Subcutaneous adipose tissue (tissue), 4 donors: ENCODE data around the gene RPS6KL1. TPM values are rescaled to one million over a fixed set of nuclear protein-coding genes. Genes with fewer than 3 reads are reported as not detected.

Experiments used
- total RNA-seq, 4 donors: library from RNA; depleted of rRNA; stranded (reverse); fragments of >200 nt; gene quantifications; one replicate each; pipeline ENCODE4 v1.1.0, GENCODE V29; 2016
- TF ChIP-seq, protein P1 (sequence below): fragments of 450-650 bp; IDR thresholded peaks from one replicate; pipeline ENCODE4 v1.5.1; 2016; ENCODE audit warnings: low read depth, mild to moderate bottlenecking, control low read depth, antibody characterized with exemption, moderate library complexity

RPS6KL1 gene, protein sequence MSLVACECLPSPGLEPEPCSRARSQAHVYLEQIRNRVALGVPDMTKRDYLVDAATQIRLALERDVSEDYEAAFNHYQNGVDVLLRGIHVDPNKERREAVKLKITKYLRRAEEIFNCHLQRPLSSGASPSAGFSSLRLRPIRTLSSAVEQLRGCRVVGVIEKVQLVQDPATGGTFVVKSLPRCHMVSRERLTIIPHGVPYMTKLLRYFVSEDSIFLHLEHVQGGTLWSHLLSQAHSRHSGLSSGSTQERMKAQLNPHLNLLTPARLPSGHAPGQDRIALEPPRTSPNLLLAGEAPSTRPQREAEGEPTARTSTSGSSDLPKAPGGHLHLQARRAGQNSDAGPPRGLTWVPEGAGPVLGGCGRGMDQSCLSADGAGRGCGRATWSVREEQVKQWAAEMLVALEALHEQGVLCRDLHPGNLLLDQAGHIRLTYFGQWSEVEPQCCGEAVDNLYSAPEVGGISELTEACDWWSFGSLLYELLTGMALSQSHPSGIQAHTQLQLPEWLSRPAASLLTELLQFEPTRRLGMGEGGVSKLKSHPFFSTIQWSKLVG
- total RNA-seq = 10 to 100 TPM in 1 of 4 donors, 1 to 10 TPM in 3; 1.1 to 13.6 (median 3.7) TPM

DNA sequence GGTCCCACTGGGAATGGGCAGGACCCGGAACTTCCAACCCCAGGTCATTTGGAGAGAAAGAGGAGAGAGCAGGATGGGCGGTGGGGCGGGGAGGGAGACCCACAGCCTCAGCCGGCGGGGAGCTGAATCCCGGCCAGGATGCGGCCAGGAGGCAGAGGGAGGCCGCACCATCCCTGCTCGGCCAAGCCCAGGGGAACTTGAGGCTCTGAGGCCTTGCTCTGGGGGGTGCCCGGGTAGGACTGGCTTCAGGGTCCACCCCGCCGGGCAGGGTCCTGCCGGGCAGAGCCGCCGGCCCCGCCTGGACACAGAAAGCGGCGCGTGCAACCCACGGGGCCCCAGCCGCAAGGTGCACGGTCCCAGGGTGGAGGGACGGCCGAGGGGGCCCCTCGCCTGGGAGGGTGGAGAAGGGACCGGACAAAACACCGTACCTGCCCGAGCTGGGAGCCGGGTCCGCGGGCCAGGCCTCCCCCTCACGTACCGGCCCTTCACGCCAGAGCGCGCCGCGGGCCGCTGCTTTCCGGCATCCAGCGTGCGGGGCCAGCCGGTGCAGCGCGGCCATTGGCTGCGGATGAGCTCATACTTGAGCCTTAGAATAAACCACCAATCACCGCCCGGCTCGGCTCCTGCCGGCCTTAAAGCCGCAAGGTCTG is at the start of gene RPS6KL1:
TSS of gene RPS6KL1 (minus strand) at position 509 of the 650 bp plus-strand sequence. CDS start 1,719 bp downstream, outside the sequence.
- TF ChIP-seq, protein P1, sequence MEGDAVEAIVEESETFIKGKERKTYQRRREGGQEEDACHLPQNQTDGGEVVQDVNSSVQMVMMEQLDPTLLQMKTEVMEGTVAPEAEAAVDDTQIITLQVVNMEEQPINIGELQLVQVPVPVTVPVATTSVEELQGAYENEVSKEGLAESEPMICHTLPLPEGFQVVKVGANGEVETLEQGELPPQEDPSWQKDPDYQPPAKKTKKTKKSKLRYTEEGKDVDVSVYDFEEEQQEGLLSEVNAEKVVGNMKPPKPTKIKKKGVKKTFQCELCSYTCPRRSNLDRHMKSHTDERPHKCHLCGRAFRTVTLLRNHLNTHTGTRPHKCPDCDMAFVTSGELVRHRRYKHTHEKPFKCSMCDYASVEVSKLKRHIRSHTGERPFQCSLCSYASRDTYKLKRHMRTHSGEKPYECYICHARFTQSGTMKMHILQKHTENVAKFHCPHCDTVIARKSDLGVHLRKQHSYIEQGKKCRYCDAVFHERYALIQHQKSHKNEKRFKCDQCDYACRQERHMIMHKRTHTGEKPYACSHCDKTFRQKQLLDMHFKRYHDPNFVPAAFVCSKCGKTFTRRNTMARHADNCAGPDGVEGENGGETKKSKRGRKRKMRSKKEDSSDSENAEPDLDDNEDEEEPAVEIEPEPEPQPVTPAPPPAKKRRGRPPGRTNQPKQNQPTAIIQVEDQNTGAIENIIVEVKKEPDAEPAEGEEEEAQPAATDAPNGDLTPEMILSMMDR = no peak

DNA sequence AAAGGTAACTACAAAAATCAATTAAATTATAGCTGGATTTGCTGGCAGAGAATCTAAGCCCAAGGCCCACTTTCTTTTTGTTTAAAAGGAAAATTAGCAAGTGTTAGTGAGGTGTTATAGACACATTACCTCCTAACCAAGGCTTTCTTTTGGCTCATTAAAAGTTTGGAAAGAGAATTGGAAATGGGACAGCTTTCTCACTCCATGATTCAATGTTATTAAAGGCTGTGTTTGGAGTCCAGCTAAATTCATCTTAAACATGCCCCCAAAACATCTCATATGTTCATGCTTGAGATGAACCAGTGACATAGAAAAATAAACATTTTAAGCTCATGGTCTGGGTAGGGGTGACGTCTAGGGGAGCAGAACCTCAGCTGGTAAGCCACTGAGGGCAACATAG is 45.8 kb upstream of the RPS6KL1 start:
- TF ChIP-seq, protein P1 = no peak

DNA sequence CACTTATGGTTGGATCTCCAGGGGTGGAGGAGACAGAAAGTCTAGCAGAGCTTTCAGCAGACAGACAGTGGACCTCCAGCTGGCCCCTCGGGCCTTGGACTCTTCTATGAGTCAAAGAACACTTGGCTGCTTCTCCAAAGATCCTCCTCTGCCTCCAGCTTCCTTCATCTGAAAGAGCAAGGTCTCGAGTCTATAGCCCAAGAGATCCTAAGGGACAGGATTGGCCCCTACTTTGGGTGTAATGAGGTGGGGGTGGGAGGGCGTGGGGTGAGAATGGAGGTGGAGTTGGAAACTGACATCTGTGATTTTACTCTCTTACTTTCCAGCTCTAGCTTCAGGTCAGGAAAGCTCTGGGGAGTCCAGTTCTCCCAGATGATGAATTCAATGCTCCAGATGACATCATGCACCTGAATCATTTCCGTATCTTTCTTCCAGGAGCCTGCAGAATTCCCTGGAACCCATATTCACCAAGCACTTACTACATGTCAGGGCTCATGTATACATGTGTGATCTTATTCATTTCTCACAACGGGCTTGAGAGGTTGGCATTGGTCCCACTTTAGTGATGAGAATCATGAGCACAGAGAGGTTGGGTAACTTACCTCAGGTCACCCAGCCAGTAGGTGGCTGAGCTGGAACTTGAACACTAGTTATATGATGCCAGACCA is 42.6 kb upstream of the RPS6KL1 start:
- TF ChIP-seq, protein P1 = no peak

DNA sequence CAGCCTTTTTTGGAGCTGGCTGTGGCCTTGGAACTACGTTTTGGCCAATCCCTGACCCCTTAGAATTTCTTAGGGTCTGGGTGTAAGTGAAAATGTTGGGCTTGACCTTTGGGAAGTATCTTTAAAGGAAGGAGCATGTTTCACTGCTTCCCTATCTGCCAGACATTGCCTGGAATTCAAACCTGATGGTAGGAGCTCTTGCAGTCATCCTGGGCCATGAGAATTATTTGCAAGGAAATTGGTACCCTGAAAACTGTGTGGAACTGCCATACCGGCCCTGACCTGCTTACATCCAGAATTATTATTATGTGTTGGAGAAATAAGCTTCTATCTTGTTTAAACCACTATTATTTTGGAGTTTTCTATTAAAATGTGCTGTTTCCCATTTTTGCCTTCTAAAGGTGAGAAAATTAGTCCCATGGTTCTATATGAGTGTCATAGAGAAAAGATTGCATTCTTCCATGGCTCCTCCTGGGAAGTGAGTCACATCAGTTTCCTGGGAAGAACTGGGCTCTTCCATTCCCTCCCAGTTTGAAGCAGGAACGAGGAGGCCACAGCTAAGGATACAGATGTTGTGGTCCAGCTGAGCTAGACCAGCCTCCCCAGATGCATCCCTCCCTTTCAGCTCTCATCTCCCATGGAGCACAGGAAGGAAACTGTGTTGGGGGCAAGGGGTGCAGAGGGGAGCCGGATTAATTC is 41.9 kb upstream of the RPS6KL1 start:
- TF ChIP-seq, protein P1 = no peak

DNA sequence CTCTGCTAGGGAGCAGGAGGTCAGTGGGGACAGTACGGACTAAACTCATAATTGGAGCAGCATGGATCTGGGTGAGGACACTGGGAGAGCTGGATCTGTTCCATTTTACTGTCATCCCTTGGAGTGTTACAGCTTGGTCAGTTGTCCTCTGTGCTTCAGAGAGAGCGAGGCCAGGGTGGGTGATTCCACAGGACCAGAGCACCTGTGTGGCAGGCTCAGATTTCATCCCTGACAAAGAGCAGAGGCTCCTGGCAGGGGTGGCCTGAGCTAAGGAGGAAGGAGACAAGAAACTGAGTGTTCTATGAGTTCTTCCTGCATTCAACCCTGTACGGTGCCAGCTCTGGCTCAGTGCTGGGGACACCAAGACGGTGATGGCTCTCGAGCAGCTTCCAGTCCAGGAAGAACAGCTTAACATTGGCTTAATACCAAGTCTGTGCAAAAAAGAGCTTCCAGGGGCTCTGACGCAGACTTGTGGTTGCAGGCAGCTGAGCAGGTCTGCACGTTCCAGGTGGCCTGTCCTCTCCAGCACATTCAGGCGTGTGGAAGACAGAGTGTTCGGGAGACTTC is 40.7 kb upstream of the RPS6KL1 start:
- TF ChIP-seq, protein P1 = no peak

DNA sequence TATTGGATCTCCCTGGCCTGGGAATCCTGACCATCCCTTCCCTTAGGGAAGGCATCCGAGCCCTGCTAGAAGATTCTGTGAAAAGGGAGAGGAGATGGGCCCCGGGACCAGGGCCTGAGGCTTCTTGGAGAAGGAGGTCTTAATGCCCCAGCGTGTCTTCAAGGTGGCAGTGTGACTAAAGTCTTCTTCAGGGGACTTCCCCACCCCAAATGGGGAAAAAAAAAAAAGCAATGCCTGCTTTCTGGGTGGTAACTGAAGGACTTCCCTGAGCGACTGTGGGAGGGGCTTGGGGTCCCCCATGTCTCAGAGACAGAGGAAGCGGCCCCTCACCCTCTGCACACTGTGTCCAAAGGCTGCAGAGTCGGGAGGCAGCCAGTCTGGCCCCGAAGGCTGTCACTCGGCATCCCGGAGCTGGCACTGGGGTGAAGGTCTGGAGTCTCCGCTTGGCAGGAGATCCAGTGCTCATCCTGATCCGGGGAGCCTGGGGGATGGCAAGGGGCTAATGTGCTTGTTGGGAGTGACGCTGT is 40.2 kb upstream of the RPS6KL1 start:
- TF ChIP-seq, protein P1 = no peak
